Measurements from ENCODE around the gene ERN2. TPM values are rescaled to one million over a fixed set of nuclear protein-coding genes. Genes with fewer than 3 reads are reported as not detected.

Gene ERN2
- total RNA-seq, 1 experiment from 2014 or later: 2.1 TPM

- Histone ChIP-seq H3K79me1 (ENCODE audit: insufficient read depth, low read depth, low read length, poor library complexity, severe bottlenecking) (no peaks in the 10 kb centered on the region), H2BK12ac (ENCODE audit: insufficient read length, low read depth, low read length) (no peak overlapping the region), H4K91ac (ENCODE audit: insufficient read length, low read depth, low read length) (no peak overlapping the region), H4K5ac (ENCODE audit: insufficient read length, low read depth, low read length) (no peak overlapping the region), H3K9ac (ENCODE audit: extremely low read depth, insufficient read length, low read length) (no peak overlapping the region), H2BK15ac (ENCODE audit: low read depth, low read length) (no peak overlapping the region), H3K9me3 (ENCODE audit: control insufficient read depth, low read depth, low read length) (no peaks in the 10 kb centered on the region), H4K20me1 (ENCODE audit: control insufficient read depth, insufficient read depth, insufficient read length) (no peaks in the 10 kb centered on the region), H3K4ac (ENCODE audit: low read depth, low read length) (no peak overlapping the region), H3K14ac (ENCODE audit: insufficient read depth, low read length) (no peak overlapping the region), H4K8ac (replicated peaks; ENCODE audit: insufficient read length, low read depth, low read length) (no peak overlapping the region), H2BK5ac (ENCODE audit: insufficient read length, low read length) (no peak overlapping the region), H3K4me2 (ENCODE audit: insufficient read depth, insufficient read length, low read length) (no peak overlapping the region), H3K27ac (ENCODE audit: insufficient read length, low read depth, low read length) (no peak overlapping the region), H2AK5ac (ENCODE audit: insufficient read length, low read length) (no peak overlapping the region), H2BK120ac (ENCODE audit: low read depth, low read length, poor library complexity, severe bottlenecking) (no peak overlapping the region), H3K23ac (ENCODE audit: insufficient read length, low read depth, low read length) (no peak overlapping the region), H3K56ac (ENCODE audit: insufficient read length, low read depth, low read length) (no peak overlapping the region), H3K23me2 (ENCODE audit: insufficient read length, low read depth, low read length, poor library complexity, severe bottlenecking) (no peaks in the 10 kb centered on the region), H2BK20ac (ENCODE audit: low read depth, low read length, poor library complexity, severe bottlenecking) (no peak overlapping the region), H3K27me3 (ENCODE audit: insufficient read depth, low read length) (no peaks in the 10 kb centered on the region), H3K4me1 (ENCODE audit: insufficient read depth, low read length) (no peaks in the 10 kb centered on the region), H2AFZ (ENCODE audit: low read length) (no peak overlapping the region), H3T11ph (ENCODE audit: low read length) (no peak overlapping the region), H3K18ac (ENCODE audit: insufficient read length, low read depth, low read length) (no peak overlapping the region), H3K79me2 (ENCODE audit: insufficient read depth, low read length) (no peaks in the 10 kb centered on the region)
- no peaks in the 10 kb centered on the region for H3K27me3 Mint-ChIP-seq (ENCODE audit: low read depth)
- H3K4me3 Mint-ChIP-seq: no peak overlapping the region
- no peaks in the 10 kb centered on the region for H3K4me1 Mint-ChIP-seq
- no peaks in the 10 kb centered on the region for H3K9me3 Mint-ChIP-seq
- H3K36me3 Mint-ChIP-seq (ENCODE audit: insufficient read depth in 1 of 3, low read depth in 3 of 3): peaks cover under 1 to 89% (median 67%) of the 10 kb centered on the region in 3 experiments; a peak in 6 of 7 replicates
- H3K27ac Mint-ChIP-seq: no peak overlapping the region
- no peak for DNase-seq
- TF ChIP-seq CTCF (conservative IDR thresholded peaks at IDR 0.05): no peak
- WGBS (ENCODE audit: extremely low coverage, insufficient read length, low lambda C conversion rate): no CpG with 5 or more reads among the region's 7 CpGs
Observed at GRCh38 chr16:23666571-23667354, 46.3 kb downstream of the ERN2 start.
